Measurements from ENCODE around the gene HM13. TPM values are rescaled to one million over a fixed set of nuclear protein-coding genes. Genes with fewer than 3 reads are reported as not detected.
"Not testable (repeated sequence)": the region's sequence is repeated elsewhere in the genome, so short reads cannot be mapped to it uniquely, and the experiment has no call there.

Gene HM13
- total RNA-seq, 2 donors from 2014 or later = 73.2 to 79.4 TPM

- ATAC-seq = no peak
- Histone ChIP-seq H3K4me1 (peaks cover 6% of the 10 kb centered on the region), H3K27me3 (no peaks in the 10 kb centered on the region), H3K4me3 (no peak overlapping the region), H3K36me3 (replicated peaks in 1 of 2; ENCODE audit: insufficient read depth in 1 of 2, low read depth in 2 of 2) (no peaks in the 10 kb centered on the region), H3K9me3 (no peaks in the 10 kb centered on the region), H3K27ac (no peak overlapping the region)
- intact Hi-C loops (cut with DNase I) = no loop called here
- TF ChIP-seq CTCF (IDR thresholded peaks at IDR 0.05) (no peak), POLR2A (IDR thresholded peaks at IDR 0.05) (no peak)
- no peak for DNase-seq
- WGBS, 2 donors = 96% methylated on average over 5 to 9 of the region's 43 CpGs
Measured at GRCh38 chr20:31578448-31579138, 64.4 kb downstream of the HM13 start.

GRCh38 chr20:31579245-31579644 lies 65.0 kb downstream of the HM13 start:
- Histone ChIP-seq H3K4me1 (no peaks in the 10 kb centered on the region), H3K27ac (no peak overlapping the region), H3K4me3 (no peak overlapping the region), H3K36me3 (replicated peaks in 1 of 2; ENCODE audit: insufficient read depth in 1 of 2, low read depth in 2 of 2) (no peaks in the 10 kb centered on the region), H3K27me3 (no peaks in the 10 kb centered on the region), H3K9me3 (no peaks in the 10 kb centered on the region)
- WGBS, 2 donors = 92 to 94% methylated on average over 6 of the region's 6 CpGs
- DNase-seq (no peak), ATAC-seq (no peak)
- intact Hi-C loops (cut with DNase I) = no loop called here
- no peak for TF ChIP-seq POLR2A (IDR thresholded peaks at IDR 0.05)
- no peak for TF ChIP-seq CTCF (IDR thresholded peaks at IDR 0.05)

GRCh38 chr20:31579941-31580651 lies 65.9 kb downstream of the HM13 start:
- H3K36me3 ChIP-seq (replicated peaks in 1 of 2; ENCODE audit: insufficient read depth in 1 of 2, low read depth in 2 of 2); H3K27me3 ChIP-seq; intact Hi-C loops (cut with DNase I); DNase-seq; H3K4me1 ChIP-seq; H3K9me3 ChIP-seq; ATAC-seq; H3K27ac ChIP-seq; H3K4me3 ChIP-seq: not testable (repeated sequence)
- 91 to 92% methylated on average over 17 of the region's 17 CpGs for WGBS, 2 donors

GRCh38 chr20:31580706-31581105 lies 66.5 kb downstream of the HM13 start:
- intact Hi-C loops (cut with DNase I) = no loop called here
- TF ChIP-seq CTCF (IDR thresholded peaks at IDR 0.05) (no peak), POLR2A (IDR thresholded peaks at IDR 0.05) (no peak)
- DNase-seq (no peak), ATAC-seq (no peak)
- no peaks in the 10 kb centered on the region for H3K4me1 ChIP-seq
- no peak overlapping the region for H3K4me3 ChIP-seq
- no peaks in the 10 kb centered on the region for H3K27me3 ChIP-seq
- no peak overlapping the region for H3K27ac ChIP-seq
- H3K9me3 ChIP-seq = no peaks in the 10 kb centered on the region
- no peaks in the 10 kb centered on the region for H3K36me3 ChIP-seq (replicated peaks in 1 of 2; ENCODE audit: insufficient read depth in 1 of 2, low read depth in 2 of 2)
- 81 to 87% methylated on average over 7 of the region's 7 CpGs for WGBS, 2 donors

GRCh38 chr20:31581391-31581790 lies 67.1 kb downstream of the HM13 start:
- ATAC-seq (no peak), DNase-seq (no peak)
- 82 to 83% methylated on average over 11 to 12 of the region's 13 CpGs for WGBS, 2 donors
- no peak overlapping the region for H3K27ac ChIP-seq
- H3K4me3 ChIP-seq = no peak overlapping the region
- H3K27me3 ChIP-seq = no peaks in the 10 kb centered on the region
- H3K36me3 ChIP-seq (replicated peaks in 1 of 2; ENCODE audit: insufficient read depth in 1 of 2, low read depth in 2 of 2) = no peaks in the 10 kb centered on the region
- intact Hi-C loops (cut with DNase I) = no loop called here
- no peak for TF ChIP-seq POLR2A (IDR thresholded peaks at IDR 0.05)
- no peaks in the 10 kb centered on the region for H3K4me1 ChIP-seq
- no peaks in the 10 kb centered on the region for H3K9me3 ChIP-seq
